Spleen (tissue), 7 donors: ENCODE data around the gene DAPK1.

ENCODE experiments used
- CTCF ChIP-seq, 11 experiments: fragments of 200-600 bp in 7 of 11; fragments of 450-650 bp in 4 of 11; sonication (generic) in 4 of 11; IDR thresholded peaks in 8 of 11; conservative IDR thresholded peaks in 3 of 11; 1 replicate in 7 of 11; 2 replicates in 4 of 11; pipeline versions ENCODE4 v1.4.0 to v1.8.0; 2016 to 2021; ENCODE audit warnings: antibody characterized with exemption in 11 of 11, inconsistent platforms in 4 of 11, mild to moderate bottlenecking in 1 of 11
- POLR2A ChIP-seq, 3 donors: fragments of 450-650 bp; IDR thresholded peaks; one replicate each; pipeline ENCODE4 v1.5.1; 2017; ENCODE audit warnings: antibody characterized with exemption in 3 of 3, mild to moderate bottlenecking in 1 of 3
- donor health status: DM: no; HTN: no; CAD: no; lungs with moderate emphysema.
- donor health status: DM: no; HTN: no; CAD: no.
- donor health status: DM: no; HTN: no; CAD: no.

- TF ChIP-seq POLR2A (IDR thresholded peaks at IDR 0.05): no peak
- TF ChIP-seq CTCF (IDR thresholded peaks at IDR 0.05 in 8 of 11, conservative IDR thresholded peaks at IDR 0.05 in 3 of 11): no peak
Measured at GRCh38 chr9:87567571-87567970, 69.9 kb downstream of the DAPK1 start.
